IPS-18c (cell line): ENCODE data around the gene RPL29.

Experiments
- H3K4me3 ChIP-seq: 2 replicates; pipeline ENCODE4 v1.7.0; 2013; ENCODE audit warnings: low read depth, mild to moderate bottlenecking, low read length, moderate library complexity; ENCODE audit not compliant: insufficient read depth
- H3K9me3 ChIP-seq: one replicate; pipeline ENCODE4 v1.6.1; 2013; ENCODE audit warnings: mild to moderate bottlenecking, low read length, moderate library complexity; ENCODE audit not compliant: control insufficient read depth, insufficient read depth

RPL29 gene

DNA sequence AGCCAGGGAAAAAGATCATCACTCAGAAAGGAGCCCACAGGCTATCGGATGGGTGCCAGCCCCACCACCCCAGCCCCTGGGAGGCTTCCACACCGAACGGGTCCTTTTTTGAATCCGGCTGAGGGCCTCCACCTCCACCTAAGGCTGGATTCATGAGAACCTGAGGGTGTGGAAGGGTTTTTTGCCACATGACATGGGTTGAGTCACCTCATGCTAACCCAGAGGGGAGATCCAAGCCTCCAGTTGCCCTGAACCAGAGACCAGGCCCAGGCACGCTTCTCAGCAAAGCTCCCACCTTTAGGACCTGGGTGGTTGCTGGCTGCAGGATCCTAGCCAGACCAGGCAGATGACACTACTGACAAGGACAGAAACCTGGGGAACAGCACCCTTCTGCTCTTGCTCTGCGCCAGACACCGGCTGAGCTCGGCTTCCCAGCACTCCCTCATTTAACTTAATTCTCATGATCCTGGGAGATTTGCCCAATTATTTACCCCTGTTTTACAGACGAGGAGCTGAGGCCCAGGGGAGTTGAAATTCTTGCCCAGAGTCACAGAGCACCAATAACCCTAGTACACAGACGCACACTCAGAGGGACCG lies 35.1 kb upstream of the RPL29 start:
- H3K9me3 ChIP-seq: no peaks in the 10 kb centered on the region
- no peak overlapping the region for H3K4me3 ChIP-seq

DNA sequence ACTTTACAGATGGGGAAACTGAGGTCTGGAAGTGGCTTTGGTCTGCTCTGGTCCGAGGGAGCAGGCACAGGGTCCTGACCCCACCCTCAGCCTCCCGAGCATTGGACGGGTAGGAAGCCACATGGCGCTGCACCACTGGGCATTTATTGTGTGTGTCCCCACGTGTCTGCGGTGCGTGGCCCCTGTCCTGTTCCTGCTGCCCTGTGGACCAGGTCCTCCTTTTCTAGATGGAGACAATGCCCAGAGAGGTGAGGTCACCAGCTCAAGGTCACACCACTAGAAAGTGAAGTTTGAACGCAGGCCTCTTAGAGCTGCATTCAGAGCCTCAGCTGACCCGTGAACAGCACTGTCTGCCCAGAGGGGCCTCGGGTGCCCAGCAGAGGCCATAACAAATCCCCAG lies 33.8 kb upstream of the RPL29 start:
- Histone ChIP-seq H3K4me3 (no peak overlapping the region), H3K9me3 (no peaks in the 10 kb centered on the region)

DNA sequence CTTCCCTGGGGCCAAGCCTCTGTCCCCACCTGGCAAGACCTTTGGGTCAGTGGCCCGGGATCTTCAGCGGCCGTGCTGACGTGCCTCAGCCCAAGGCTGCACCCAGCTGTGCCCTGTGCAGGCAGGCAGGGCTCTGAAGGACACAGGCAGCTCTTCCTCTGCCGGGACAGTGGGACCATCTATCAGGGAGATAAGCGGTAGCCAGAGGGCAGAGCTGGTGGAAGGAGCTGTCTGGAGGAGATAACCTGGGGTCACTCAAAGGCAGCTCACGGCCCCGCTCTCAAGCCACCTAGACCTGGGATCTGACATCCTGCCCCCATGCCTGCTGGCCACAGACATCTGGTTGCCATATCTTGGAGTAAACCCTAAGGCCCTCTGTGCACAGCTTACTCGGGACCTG lies 33.4 kb upstream of the RPL29 start:
- Histone ChIP-seq H3K9me3 (no peaks in the 10 kb centered on the region), H3K4me3 (no peak overlapping the region)

DNA sequence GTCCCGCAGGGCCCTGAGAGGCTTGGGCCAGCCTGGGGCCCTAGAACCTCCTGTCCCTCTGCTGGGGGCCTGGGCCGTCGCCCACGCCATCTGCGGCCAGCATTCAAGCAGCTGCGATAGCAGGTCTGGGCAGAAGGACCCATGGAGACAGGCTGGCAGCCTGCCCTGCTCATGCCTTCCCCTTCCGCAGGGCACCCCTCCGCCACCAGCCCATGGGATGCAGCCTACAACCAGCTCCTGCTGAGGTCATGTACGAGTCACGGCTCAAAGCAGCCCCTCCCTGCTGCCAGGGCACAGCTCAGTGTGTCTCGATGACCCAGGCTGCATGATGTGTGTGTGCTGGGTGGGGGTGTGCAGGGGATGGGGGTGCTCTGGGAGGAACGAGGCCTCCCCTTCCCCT lies 32.9 kb upstream of the RPL29 start:
- H3K4me3 ChIP-seq: no peak overlapping the region
- H3K9me3 ChIP-seq: no peaks in the 10 kb centered on the region

DNA sequence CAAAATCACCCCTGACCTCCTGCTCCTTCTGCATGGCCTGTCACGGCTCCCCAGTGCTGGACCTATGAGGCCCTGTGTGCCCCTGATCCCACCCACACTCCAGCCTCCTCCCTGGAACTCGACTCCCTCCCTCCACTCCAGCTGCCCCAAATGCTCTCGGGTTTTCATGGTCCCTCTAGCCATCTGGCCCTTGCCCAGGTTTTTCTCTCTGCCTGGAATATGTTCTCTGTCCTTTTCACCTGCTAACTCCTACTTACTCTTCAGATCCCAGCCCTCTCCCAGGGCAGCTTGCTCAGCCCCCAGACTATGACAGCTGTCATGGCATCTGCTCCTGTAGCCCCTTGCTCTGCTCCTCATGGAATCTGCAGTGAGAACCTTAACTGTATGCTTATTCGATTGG lies 30.3 kb upstream of the RPL29 start:
- Histone ChIP-seq H3K4me3 (no peak overlapping the region), H3K9me3 (no peaks in the 10 kb centered on the region)

DNA sequence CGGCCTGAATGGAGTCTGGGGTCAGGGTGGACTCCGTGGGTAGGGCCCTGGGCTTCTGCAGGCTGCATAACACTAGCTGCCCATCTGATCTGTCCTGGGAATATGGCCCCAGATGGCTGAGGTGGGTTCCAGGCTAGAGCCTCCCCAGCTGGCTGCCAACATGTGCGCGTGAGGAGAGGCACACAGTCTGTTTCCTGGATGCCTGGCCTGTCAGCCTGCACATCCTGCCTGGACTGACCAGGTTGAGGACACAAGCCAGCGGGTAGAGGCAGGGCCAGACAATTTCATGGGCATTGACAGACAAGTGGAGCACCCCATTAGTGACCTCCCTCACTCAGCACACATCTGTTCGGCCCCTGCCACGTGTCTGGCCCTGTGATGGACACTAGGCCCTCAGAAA lies 29.8 kb upstream of the RPL29 start:
- H3K4me3 ChIP-seq: no peak overlapping the region

GRCh38 chr3:52024765-52025452 lies 29.2 kb upstream of the RPL29 start:
- Histone ChIP-seq H3K4me3 (no peak overlapping the region), H3K9me3 (no peaks in the 10 kb centered on the region)

More for the DNA sequence above, 29.8 kb upstream of the RPL29 start:
- no peaks in the 10 kb centered on the region for H3K9me3 ChIP-seq

GRCh38 chr3:52023860-52024764 lies 28.4 kb upstream of the RPL29 start:
- Histone ChIP-seq H3K4me3 (no peak overlapping the region), H3K9me3 (no peaks in the 10 kb centered on the region)

- no peak overlapping the region for H3K4me3 ChIP-seq
- no peaks in the 10 kb centered on the region for H3K9me3 ChIP-seq
These were observed 27.5 kb upstream of the RPL29 start for GRCh38 chr3:52023101-52023770.

DNA sequence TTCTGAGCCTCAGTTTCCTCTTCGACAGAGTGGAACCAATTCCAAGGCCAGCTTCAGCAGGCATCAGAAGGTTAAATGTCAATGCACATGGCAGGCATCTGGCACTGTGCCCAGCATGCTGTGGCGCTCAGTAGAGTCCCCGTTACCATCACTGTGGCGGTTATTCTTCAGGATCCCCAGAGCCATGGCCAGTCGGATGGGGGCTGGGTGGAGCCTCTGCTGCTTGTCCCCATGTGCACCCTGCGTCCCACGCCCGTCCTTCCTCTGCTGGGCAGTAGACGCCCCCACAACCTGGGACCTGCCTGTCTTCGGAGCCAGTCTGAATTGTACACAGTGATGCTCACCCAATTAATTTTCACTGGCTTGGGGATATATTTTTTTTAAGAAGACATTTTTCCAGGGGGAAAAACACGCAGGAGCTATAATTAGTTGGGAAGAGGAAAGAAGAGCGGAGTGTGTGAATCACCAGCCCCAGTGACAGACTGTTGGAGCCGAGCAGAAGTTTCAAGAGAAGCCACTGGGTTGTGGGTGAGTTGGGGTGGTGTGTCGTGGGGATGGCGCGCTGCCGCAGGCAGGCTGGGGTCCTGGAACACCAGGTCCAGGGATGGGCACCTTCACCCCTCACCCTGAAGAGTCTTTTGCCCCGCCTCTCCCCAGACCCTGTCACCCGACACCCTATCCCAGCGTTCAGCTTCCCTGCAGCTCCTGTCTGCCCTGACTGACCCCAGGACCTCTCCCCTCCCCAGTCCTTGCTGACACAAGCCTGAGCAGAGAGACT lies 26.8 kb upstream of the RPL29 start:
- no peak overlapping the region for H3K4me3 ChIP-seq

DNA sequence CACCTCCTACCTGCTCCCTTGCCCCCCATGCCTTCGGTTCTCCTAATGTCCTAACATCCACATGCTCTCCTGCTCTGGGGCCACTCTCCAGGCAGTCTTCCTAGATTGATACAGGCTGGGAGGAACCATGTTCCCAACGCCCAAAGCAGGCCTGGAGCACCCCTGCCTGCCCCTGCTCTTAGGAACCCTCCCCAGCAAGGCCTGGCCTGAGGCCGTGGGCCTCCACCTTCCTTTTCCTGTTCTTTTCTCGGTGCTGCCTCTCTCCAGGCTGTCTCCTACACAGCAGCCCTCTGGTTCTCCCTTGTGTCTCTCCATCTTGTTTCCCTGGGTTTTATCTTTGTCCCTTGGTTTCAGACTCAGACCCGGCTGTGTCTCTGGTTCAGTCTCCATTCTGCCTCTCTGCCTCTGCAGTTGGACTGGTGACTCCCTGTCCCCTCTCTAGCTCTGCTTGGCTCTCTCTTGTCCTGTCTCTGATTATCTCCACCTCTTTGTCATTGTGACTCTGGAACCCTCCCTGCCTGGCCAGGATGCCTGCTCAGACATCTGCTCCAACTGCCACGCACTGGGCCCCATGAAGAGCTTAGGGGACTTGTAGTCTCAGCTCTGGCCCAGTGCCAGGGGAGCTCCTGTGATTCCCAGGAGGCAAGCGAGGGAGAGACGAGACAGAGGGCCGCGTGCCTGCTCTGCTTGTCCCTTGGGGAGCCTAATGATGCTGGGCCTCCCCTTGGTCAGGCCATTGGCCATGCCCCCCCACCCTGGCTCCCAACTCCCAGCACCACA lies 26.0 kb upstream of the RPL29 start:
- no peaks in the 10 kb centered on the region for H3K9me3 ChIP-seq
- H3K4me3 ChIP-seq: no peak overlapping the region

More for the DNA sequence above, 26.8 kb upstream of the RPL29 start:
- H3K9me3 ChIP-seq: no peaks in the 10 kb centered on the region

DNA sequence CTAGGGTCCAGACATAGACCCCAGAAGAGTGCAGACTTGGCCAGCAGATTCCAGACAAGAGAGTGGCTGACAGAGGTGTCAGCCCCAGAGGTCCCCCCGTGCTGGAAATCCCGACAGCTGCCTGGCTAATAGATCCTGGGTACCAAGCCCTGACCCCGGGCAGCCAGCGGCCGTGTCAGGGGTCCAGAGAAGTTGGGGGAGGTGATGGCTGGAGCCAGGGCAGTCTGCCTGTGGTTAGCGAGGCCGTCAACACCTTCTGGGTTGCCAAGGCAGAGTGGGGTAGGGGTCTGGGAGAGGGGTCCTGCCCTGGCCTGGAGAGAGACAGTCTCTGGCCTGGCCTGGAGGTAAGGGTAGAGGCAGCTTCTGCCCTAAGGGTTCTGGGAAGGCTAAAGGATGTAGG lies 25.1 kb upstream of the RPL29 start:
- H3K4me3 ChIP-seq: no peak overlapping the region

DNA sequence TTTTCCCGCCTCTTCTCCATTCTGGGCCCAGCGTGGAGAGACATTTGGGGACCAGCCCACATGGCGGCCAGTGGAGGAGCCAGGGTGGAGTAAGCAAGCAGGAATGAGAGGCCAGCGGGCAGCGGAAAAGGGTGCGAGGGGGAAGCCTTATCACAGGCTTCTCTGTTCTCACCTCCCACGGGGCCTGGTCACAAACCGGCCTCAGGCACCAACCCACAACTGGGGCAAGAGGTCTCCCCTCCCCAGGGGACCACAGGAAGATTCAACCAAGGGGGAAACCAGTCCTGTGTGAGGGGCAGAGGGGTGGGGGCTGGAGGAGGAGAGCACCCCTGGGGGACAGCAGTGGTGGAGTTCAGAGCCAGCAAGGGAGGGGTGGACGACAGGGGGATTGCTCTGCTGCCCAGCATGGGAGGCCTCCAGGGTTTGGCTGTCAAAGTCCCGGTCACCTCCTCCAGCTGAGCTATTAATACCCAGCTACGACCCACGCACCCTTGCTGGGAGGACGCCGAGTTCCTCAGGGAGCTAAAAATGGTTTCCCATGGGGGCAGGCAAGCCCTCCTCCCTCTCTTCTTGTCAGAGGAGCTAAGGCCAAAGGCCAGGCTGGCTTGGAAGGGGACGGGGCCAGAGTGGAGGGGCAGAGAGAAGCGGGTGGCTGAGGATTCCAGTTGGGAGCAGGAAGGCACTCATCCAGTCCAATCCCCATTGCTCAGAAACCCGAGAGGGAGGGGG lies 23.8 kb upstream of the RPL29 start:
- Histone ChIP-seq H3K4me3 (no peak overlapping the region), H3K9me3 (no peaks in the 10 kb centered on the region)

More for the DNA sequence above, 25.1 kb upstream of the RPL29 start:
- H3K9me3 ChIP-seq: no peaks in the 10 kb centered on the region

DNA sequence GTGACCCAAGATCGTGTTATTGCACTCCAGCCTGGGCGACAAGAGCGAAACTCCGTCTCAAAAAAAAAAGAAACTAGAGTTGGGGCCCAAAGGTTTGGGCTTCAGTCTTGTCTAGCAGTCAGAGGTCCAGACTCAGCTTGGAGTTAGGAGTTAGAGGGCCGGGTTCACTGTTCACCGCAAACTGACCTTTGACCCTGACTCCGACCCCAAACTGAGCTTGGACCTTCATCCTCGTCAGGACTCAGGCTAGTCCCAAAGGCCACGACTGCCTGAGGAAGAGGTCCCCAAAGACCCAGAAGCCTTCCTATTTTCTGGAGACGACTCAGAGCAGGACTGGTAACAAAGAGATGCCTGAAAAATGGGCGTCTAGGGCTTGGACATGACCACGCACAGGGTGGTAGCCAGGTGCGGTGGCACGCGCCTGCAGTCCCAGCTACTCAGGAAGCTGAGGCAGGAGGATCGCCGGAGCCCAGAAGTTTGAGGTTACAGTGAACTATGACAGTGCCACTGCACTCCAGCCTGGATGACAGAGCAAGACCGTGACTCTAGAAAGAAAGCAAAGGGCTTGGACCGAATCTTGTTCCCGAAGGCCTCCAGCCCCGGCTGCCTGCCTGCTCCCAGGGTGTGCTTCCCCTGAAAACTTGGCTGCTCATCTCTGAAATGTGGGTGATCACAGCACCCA lies 22.8 kb upstream of the RPL29 start:
- Histone ChIP-seq H3K4me3 (no peak overlapping the region), H3K9me3 (no peaks in the 10 kb centered on the region)

DNA sequence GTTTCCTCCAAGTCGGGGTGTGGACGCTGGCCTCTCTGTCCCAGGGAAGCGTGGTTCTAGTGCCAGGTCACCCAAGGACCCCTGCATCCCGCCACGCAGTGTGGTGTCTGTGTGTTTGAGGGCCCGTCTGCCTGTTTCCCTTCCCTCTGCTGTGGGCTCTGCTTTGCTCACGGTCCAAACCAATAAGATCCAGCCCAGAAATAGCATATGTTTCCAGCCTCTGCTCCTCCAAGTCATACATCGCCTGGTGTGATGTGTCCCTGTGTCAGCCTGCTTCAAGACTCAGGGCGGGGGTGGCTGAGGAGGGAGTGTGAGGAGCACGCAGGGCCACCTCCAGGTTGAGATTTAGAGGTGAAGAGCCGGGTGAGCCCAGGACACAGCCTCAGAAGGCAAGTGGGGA lies 21.9 kb upstream of the RPL29 start:
- Histone ChIP-seq H3K4me3 (no peak overlapping the region), H3K9me3 (no peaks in the 10 kb centered on the region)
